Mesenchymal stem cell (in vitro differentiated cells and primary cell): ENCODE data around the gene RGS9BP.

Experiments
- DNase-seq: peaks from one replicate; pipeline ENCODE4 v3.0.0-alpha.2; 2013
- H2AFZ ChIP-seq: one replicate; pipeline ENCODE4 v1.6.1; 2013; ENCODE audit warnings: low read depth, mild to moderate bottlenecking, control low read depth, inconsistent platforms, low read length, moderate library complexity
- H2AK5ac ChIP-seq: 2 replicates; pipeline ENCODE4 v1.6.1; 2013; ENCODE audit warnings: low read length, moderate library complexity, mild to moderate bottlenecking, inconsistent platforms; ENCODE audit not compliant: severe bottlenecking
- H2BK120ac ChIP-seq: one replicate; pipeline ENCODE4 v1.6.1; 2013; ENCODE audit warnings: low read depth, mild to moderate bottlenecking, inconsistent platforms, low read length, moderate library complexity
- H2BK12ac ChIP-seq, 2 experiments: one replicate each; pipeline ENCODE4 v1.6.1; 2013; ENCODE audit warnings: inconsistent platforms in 2 of 2, low read length in 2 of 2, mild to moderate bottlenecking in 2 of 2, moderate library complexity in 2 of 2, control low read depth in 1 of 2
- H2BK15ac ChIP-seq: one replicate; pipeline ENCODE4 v1.6.1; 2013; ENCODE audit warnings: mild to moderate bottlenecking, low read depth, inconsistent platforms; ENCODE audit not compliant: poor library complexity, severe bottlenecking
- H2BK5ac ChIP-seq: 2 replicates; pipeline ENCODE4 v1.6.1; 2013; ENCODE audit warnings: low read depth, mild to moderate bottlenecking, low read length, control low read depth, inconsistent platforms; ENCODE audit not compliant: poor library complexity, severe bottlenecking
- H3K14ac ChIP-seq, 2 experiments: one replicate each; pipeline ENCODE4 v1.6.1; 2013; ENCODE audit warnings: inconsistent platforms in 2 of 2, low read length in 2 of 2, control low read depth in 1 of 2, mild to moderate bottlenecking in 1 of 2, moderate library complexity in 1 of 2
- H3K18ac ChIP-seq, 2 experiments: one replicate each; pipeline ENCODE4 v1.6.1; 2013; ENCODE audit warnings: inconsistent platforms in 2 of 2, low read length in 2 of 2, control low read depth in 1 of 2, low read depth in 1 of 2, mild to moderate bottlenecking in 1 of 2
- H3K23ac ChIP-seq, 2 experiments: one replicate each; pipeline ENCODE4 v1.6.1; 2013; ENCODE audit warnings: inconsistent platforms in 2 of 2, low read length in 2 of 2, mild to moderate bottlenecking in 2 of 2, moderate library complexity in 2 of 2, control low read depth in 1 of 2
- H3K27ac ChIP-seq: 2 replicates; pipeline ENCODE4 v1.5.1; 2013; ENCODE audit warnings: mild to moderate bottlenecking, moderate library complexity, low read length, control low read depth, inconsistent platforms; ENCODE audit not compliant: poor library complexity, severe bottlenecking
- H3K27me3 ChIP-seq, 2 experiments: 2 replicates each; pipeline versions ENCODE4 v1.6.1 to v1.7.0; 2013; ENCODE audit warnings: low read length in 2 of 2, mild to moderate bottlenecking in 2 of 2, moderate library complexity in 2 of 2, control low read depth in 1 of 2, inconsistent platforms in 1 of 2; ENCODE audit not compliant: control insufficient read depth in 1 of 2, insufficient read depth in 1 of 2
- H3K36me3 ChIP-seq, 2 experiments: 2 replicates each; pipeline versions ENCODE4 v1.6.1 to v1.7.0; 2013; ENCODE audit warnings: low read length in 2 of 2, control low read depth in 1 of 2, inconsistent platforms in 1 of 2, low read depth in 1 of 2, mild to moderate bottlenecking in 1 of 2; ENCODE audit not compliant: insufficient read depth in 2 of 2, control insufficient read depth in 1 of 2
- H3K4ac ChIP-seq, 2 experiments: one replicate each; pipeline ENCODE4 v1.6.1; 2013; ENCODE audit warnings: inconsistent platforms in 2 of 2, low read length in 2 of 2, mild to moderate bottlenecking in 2 of 2, moderate library complexity in 2 of 2, control low read depth in 1 of 2, low read depth in 1 of 2
- H3K4me1 ChIP-seq: 2 replicates; pipeline ENCODE4 v1.6.1; 2013; ENCODE audit warnings: low read depth, low read length, control low read depth; ENCODE audit not compliant: control insufficient read depth, insufficient read depth
- H3K4me2 ChIP-seq: 2 replicates; pipeline ENCODE4 v1.6.1; 2013; ENCODE audit warnings: low read length, mild to moderate bottlenecking, inconsistent platforms; ENCODE audit not compliant: poor library complexity, severe bottlenecking
- H3K4me3 ChIP-seq, 2 experiments: 2 replicates each; pipeline versions ENCODE4 v1.5.1 to v1.7.0; 2013; ENCODE audit warnings: low read length in 2 of 2, mild to moderate bottlenecking in 2 of 2, control low read depth in 1 of 2, low read depth in 1 of 2; ENCODE audit not compliant: insufficient read depth in 1 of 2
- H3K79me1 ChIP-seq: replicated peaks from 2 replicates; pipeline ENCODE4 v1.6.1; 2013; ENCODE audit warnings: mild to moderate bottlenecking, control low read depth, low read length, inconsistent platforms; ENCODE audit not compliant: poor library complexity, severe bottlenecking
- H3K9ac ChIP-seq: 2 replicates; pipeline ENCODE4 v1.7.0; 2013; ENCODE audit warnings: mild to moderate bottlenecking, low read length, moderate library complexity
- H3K9me3 ChIP-seq: 2 replicates; pipeline ENCODE4 v1.7.0; 2013; ENCODE audit warnings: mild to moderate bottlenecking, low read length; ENCODE audit not compliant: control insufficient read depth
- H4K8ac ChIP-seq: one replicate; pipeline ENCODE4 v1.6.1; 2013; ENCODE audit warnings: inconsistent platforms, mild to moderate bottlenecking, low read length, moderate library complexity
- H4K91ac ChIP-seq: one replicate; pipeline ENCODE4 v1.6.1; 2013; ENCODE audit warnings: mild to moderate bottlenecking, low read length, inconsistent platforms
- WGBS: methylation state at CpG from one replicate; pipeline ENCODE4 v1.1.7; 2013; ENCODE audit warnings: mixed read lengths; 5-methylcytosine and 5-hydroxymethylcytosine counted together

Gene RGS9BP

DNA sequence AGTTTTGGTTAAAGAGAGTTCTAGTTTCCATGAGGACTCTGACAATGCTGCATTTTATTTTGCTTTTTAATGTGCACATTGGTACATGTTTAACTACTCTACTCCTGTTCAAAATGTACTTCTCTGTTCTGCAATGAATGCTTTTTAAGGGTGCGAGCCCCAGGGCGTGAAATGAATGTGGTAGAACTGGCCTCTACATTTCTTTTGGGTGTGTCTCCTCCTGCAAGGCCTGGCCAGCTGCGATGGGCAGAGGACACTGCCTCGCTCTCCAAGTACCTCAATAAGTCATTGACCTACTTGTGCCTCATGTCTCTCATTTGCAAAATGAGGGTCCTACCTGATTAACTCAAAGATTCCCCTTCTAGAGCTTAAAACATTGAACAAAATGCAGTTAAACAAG lies 6.7 kb downstream of the RGS9BP start:
- no peak overlapping the region for H3K4ac ChIP-seq
- H3K27me3 ChIP-seq: peaks cover 13 to 16% of the 10 kb centered on the region in 2 experiments
- no peak overlapping the region for H3K4me3 ChIP-seq
- WGBS: 85% methylated on average over 4 of the region's 4 CpGs
- no peaks in the 10 kb centered on the region for H3K9me3 ChIP-seq
- no peak overlapping the region for H3K14ac ChIP-seq
- H2BK15ac ChIP-seq: no peak overlapping the region
- H3K79me1 ChIP-seq: no peaks in the 10 kb centered on the region
- no peak for DNase-seq
- no peak overlapping the region for H3K23ac ChIP-seq
- no peak overlapping the region for H4K8ac ChIP-seq
- H2AK5ac ChIP-seq: no peak overlapping the region
- no peak overlapping the region for H2AFZ ChIP-seq
- no peak overlapping the region for H4K91ac ChIP-seq
- H3K18ac ChIP-seq: no peak overlapping the region
- H3K36me3 ChIP-seq: peaks cover 0 to 4% of the 10 kb centered on the region in 2 experiments
- H2BK5ac ChIP-seq: no peak overlapping the region
- no peak overlapping the region for H2BK120ac ChIP-seq
- H3K4me2 ChIP-seq: no peak overlapping the region
- no peak overlapping the region for H2BK12ac ChIP-seq
- peaks cover 1% of the 10 kb centered on the region for H3K4me1 ChIP-seq
- no peak overlapping the region for H3K9ac ChIP-seq
- no peak overlapping the region for H3K27ac ChIP-seq

DNA sequence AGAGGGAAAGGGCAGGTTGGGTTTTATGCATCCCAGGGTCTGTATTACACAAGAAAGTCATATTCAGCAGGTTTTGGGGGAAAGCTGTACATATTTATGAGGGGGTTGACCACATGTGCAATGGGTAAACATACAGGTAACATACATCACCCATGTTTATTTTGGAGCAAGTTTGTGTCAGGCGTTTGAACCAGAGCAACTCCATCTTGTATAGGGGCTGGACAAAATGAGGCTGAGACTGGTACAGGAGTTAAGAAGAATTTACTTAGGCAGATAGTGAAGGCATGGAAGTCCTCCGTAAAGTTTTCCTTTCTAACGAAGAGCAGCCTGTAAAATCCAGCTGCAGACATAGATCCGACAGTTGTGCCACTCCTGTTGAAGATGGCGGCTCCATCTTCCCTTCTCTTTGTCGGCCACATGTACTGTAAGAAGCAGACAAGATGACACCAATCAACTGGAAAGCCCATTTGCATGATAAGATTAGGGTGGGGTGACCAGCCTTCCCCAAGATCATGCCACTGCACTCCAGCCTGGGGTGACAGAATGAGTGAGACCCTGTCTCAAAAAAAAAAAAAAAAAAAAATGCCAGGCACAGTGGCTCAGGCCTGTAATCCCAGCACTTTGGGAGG lies 11.3 kb downstream of the RGS9BP start:
- WGBS: 93% methylated on average over 6 of the region's 6 CpGs
- no peak overlapping the region for H3K14ac ChIP-seq
- H3K27ac ChIP-seq: no peak overlapping the region
- no peak overlapping the region for H2BK120ac ChIP-seq
- no peaks in the 10 kb centered on the region for H3K9me3 ChIP-seq
- no peak overlapping the region for H4K91ac ChIP-seq
- H3K9ac ChIP-seq: no peak overlapping the region
- H3K4me3 ChIP-seq: no peak overlapping the region
- H4K8ac ChIP-seq: no peak overlapping the region
- no peak overlapping the region for H2BK12ac ChIP-seq
- no peak overlapping the region for H3K4me2 ChIP-seq
- no peak overlapping the region for H2BK5ac ChIP-seq
- H3K36me3 ChIP-seq: peaks cover 0 to 4% of the 10 kb centered on the region in 2 experiments
- DNase-seq: no peak
- H3K79me1 ChIP-seq: no peaks in the 10 kb centered on the region
- H3K23ac ChIP-seq: no peak overlapping the region
- no peak overlapping the region for H2AK5ac ChIP-seq
- no peak overlapping the region for H2BK15ac ChIP-seq
- H2AFZ ChIP-seq: no peak overlapping the region
- H3K4ac ChIP-seq: no peak overlapping the region
- H3K18ac ChIP-seq: no peak overlapping the region
- H3K4me1 ChIP-seq: peaks cover 3% of the 10 kb centered on the region
- no peaks in the 10 kb centered on the region for H3K27me3 ChIP-seq

DNA sequence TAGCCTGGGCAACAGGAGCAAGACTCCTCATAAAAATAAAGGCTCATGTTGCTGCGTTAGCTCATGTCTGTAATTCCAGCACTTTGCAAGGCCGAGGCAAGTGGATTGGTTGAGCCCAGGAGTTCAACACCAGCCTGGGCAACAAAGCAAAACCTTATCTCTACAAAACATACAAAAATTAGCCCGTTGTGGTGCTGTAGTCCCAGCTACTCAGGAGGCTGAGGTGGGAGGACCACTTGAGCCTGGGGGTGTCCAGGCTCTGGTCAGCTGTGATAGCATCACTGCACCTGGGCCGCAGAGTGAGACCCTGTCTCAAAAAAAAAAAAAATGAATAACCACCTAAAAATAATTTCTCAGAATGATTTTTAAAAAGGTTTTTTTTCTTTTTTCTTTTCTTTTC lies 12.0 kb downstream of the RGS9BP start:
- Histone ChIP-seq H2BK120ac (no peak overlapping the region), H3K23ac (no peak overlapping the region), H3K4me3 (no peak overlapping the region), H3K9me3 (no peaks in the 10 kb centered on the region), H2BK15ac (no peak overlapping the region), H3K4ac (no peak overlapping the region), H3K4me2 (no peak overlapping the region), H2AFZ (no peak overlapping the region), H4K91ac (no peak overlapping the region), H2BK5ac (no peak overlapping the region), H3K27ac (no peak overlapping the region), H3K79me1 (peaks cover 5% of the 10 kb centered on the region), H3K9ac (no peak overlapping the region), H3K4me1 (peaks cover 10% of the 10 kb centered on the region), H3K14ac (no peak overlapping the region), H3K18ac (no peak overlapping the region), H3K27me3 (no peaks in the 10 kb centered on the region), H4K8ac (no peak overlapping the region), H2BK12ac (no peak overlapping the region), H2AK5ac (no peak overlapping the region), H3K36me3 (peaks cover 4% of the 10 kb centered on the region in 2 experiments)
- no peak for DNase-seq
- WGBS: 76% methylated on average over 3 of the region's 4 CpGs

DNA sequence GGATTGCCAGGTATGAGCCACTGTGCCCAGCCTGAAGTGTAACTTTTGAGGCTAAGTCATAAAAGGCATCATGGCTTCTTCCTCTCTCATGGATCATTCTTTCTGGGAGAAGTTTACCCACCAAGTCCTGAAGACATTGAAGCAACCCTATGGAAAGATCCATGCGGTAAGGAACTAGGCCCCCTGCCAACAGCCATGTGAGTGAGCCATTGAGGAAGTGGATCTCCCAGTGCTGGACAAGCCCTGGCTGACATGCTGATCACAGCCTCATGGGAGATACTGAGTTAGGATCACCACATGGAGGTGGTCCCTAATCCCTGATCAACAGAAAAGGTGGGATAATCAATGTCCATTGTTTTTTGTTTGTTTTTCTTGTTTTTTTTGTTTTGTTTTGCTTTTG lies 12.7 kb downstream of the RGS9BP start:
- Histone ChIP-seq H3K4me3 (no peak overlapping the region), H4K91ac (no peak overlapping the region), H3K23ac (no peak overlapping the region), H3K14ac (no peak overlapping the region), H3K9me3 (no peaks in the 10 kb centered on the region), H3K18ac (no peak overlapping the region), H3K4me1 (peaks cover 11% of the 10 kb centered on the region), H3K4ac (no peak overlapping the region), H2BK12ac (no peak overlapping the region), H3K9ac (no peak overlapping the region), H4K8ac (no peak overlapping the region), H2AFZ (no peak overlapping the region), H3K79me1 (peaks cover 6% of the 10 kb centered on the region), H2BK15ac (no peak overlapping the region), H2BK5ac (no peak overlapping the region), H3K27me3 (no peaks in the 10 kb centered on the region), H2BK120ac (no peak overlapping the region), H2AK5ac (no peak overlapping the region), H3K36me3 (peaks cover 4% of the 10 kb centered on the region in 2 experiments), H3K4me2 (no peak overlapping the region), H3K27ac (no peak overlapping the region)
- 94% methylated on average over 1 of the region's 1 CpG for WGBS
- DNase-seq: no peak
